Fibroblast of skin of left quadriceps (primary cell): ENCODE results near the gene UST.
"Not testable (repeated sequence)": the region's sequence is repeated elsewhere in the genome, so short reads cannot be mapped to it uniquely, and the experiment has no call there.

Source experiments
- DNase-seq, 2 experiments: peaks; one replicate each; pipeline ENCODE4 v3.0.0-alpha.2; 2013; ENCODE audit warnings: low read depth in 2 of 2

The UST gene

DNA sequence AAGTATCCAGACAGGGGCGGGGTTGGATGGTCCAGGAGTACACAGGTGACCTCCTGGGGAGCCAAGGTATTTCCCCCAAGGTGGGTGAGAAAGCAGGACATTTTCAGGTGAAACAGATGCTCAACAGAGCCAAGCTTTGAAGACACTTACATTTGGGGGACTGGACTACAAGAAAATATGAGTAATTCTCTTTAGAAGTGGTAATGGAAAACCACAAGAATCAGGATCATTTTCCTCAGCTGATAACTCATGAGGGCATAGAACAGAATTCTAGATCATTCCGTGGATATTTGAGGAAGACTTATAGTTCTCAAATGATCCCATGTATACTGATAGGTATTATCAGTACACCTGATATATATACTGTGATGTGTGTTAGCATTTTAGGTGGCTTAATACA, 89.9 kb downstream of the UST start:
- DNase-seq, result no peak

- DNase-seq, result no peak
Measured at GRCh38 chr6:148837941-148838340, 91.1 kb downstream of the UST start.

DNA sequence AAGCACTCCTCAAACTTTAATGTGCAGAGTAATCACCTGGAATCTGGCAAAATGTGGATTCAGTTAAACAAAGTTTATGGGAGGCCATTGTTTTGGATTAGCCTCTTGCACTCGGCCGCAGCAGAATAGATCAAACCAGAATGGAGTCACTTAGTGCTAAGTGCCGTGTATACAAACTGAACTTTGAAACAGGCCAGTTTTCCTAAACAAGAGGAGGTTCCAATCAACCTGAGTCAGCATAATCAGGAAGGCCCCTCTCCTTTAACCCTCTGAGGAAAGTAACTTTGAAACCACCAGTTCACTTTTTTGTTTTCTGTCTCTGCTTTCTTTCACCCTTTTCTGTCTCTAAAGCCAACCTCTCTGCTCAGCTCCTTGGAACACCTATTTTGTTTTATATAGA, 92.2 kb downstream of the UST start:
- DNase-seq, result no peak

DNA sequence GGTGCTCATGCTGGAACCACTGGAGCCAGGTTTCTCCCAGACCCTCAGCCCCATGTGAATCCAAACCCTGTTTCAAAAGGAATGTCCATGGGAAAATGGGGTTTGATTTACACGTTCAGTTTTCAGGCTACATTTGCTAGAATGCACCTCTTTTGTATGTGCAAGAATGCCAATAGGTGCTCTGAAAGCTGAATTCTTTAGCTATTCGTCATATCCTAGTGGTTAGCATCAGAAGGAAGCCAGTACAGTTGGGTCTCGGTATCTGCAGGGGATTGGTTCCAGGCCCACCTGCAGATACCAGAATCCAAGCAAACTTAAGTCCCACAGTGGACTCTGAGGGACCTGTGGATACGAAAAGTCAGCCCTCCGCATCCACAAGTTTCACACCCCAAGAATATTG, 93.4 kb downstream of the UST start:
- no peak for DNase-seq

GRCh38 chr6:148842296-148843019, 95.6 kb downstream of the UST start:
- DNase-seq, result no peak

GRCh38 chr6:148845464-148845863, 98.6 kb downstream of the UST start:
- no peak for DNase-seq

DNA sequence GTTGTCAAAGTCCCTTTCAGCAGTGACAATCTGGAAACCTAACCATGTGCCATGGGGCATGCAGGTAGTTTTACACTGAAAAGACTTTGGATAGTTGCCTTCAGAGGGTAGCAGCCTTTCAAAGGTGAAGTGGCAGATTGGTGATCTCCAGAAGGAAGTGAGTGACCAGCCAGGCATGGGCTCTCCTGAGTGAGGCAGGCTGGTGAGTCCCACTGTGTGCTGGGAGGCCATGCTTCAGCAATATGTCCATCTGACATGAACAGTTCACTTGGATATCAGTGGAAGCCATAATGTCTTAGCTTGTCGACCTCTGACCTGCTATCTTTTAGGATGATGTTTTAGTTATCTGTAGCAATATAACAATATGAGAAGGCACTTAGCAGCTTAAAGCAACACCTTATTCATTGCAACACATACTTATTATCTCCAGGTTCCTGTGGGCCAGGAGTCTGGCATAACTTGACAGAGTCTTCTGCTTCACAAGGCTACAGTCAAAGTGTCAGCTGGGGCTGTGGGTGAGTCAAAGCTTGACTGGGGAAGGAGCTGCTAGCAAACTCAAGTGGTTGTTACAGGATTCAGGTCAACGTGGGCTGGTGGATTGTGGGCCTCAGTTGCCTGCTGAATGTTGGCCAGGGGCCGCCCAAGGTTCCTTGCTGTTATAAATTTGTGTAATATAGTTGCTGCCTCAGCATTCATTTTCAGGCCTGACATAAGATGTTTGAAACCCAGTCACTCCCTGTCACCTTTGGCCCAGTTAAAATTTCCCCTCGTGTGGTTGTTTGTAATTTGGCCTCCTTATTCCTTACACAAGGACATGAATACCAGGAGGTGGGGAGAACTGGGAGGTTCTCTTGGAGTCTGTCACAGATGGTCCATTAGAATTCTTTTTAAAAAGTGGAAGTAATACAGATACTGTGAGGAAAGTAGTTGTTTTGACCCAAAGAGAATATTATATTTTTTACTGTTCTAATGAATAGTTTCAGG, 100.2 kb downstream of the UST start:
- no peak for DNase-seq

- DNase-seq, result no peak
Measured at GRCh38 chr6:148848915-148849314, 102.1 kb downstream of the UST start.

DNA sequence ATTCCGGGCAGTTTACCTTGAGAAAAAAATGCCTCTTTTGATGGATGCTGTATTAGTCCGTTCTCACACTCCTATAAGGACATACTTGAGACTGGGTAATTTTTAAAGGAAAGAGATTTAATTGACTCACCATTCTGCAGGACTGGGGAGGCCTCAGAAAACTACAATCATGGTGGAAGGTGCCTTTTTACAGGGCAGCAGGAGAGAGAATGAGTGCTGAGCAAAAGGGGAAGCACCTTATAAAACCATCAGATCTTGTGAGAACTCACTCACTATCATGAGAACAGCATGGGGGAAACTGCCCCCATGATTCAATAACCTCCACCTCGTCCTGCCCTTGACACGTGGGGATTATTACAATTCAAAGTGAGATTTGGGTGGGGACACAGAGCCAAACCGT, 102.6 kb downstream of the UST start:
- not testable (repeated sequence) for DNase-seq

DNA sequence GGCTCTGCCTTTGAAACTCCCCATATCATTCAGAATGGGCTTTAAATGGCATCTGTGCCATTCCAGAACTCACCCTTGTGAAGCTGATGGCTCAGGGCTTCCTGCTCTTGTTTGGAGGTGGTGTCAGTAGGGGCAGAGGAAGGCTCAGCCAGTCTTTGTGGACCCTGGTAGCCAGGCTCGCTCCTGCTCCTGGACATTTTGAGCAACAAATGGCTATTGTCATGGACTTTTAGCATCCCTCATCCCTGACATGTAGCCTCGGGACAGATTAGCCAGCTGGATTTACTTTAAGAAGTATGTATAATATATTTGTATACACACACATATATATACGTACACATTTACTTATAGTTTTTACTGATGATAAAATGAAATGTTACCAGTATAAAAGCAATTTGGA, 104.1 kb downstream of the UST start:
- no peak for DNase-seq

- DNase-seq, result no peak
Measured at GRCh38 chr6:148851683-148852556, 105.1 kb downstream of the UST start.

GRCh38 chr6:148852688-148853087, 105.9 kb downstream of the UST start:
- DNase-seq, result no peak

DNA sequence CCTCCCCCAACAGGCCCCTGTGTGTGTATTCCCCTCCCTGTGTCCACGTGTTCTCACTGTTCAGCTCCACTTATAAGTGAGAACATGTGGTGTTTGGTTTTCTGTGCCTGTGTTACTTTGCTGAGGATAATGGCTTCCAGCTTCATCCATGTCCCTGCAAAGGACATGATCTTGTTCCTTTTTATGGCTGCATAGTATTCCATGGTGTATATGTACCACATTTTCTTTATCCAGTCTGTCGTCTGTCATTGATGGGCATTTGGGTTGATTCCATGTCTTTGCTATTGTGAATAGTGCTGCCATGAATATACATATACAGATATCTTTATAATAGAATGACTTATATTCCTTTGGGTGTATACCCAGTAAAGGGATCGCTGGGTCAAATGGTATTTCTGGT, 106.3 kb downstream of the UST start:
- not testable (repeated sequence) for DNase-seq

DNA sequence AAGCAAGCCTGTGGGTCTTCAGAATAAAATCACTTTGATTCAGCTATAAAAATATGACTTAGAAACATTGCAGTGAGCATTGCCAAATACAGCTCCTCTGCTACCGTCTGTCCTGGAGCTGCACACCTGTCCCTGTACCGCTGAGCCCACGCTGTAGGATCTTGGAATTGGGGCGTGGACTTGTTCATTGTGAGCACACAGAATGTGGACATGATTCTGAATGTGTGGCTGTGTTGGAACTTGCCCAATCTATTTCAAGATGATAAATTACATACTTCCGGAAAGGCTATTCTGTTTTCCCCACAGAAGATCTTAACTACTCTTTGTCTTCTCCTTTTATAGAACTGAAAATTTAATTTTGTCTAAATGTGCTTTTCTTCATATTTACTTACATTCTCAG, 107.3 kb downstream of the UST start:
- no peak for DNase-seq

- no peak for DNase-seq
Measured at GRCh38 chr6:148854992-148855391, 108.2 kb downstream of the UST start.

DNA sequence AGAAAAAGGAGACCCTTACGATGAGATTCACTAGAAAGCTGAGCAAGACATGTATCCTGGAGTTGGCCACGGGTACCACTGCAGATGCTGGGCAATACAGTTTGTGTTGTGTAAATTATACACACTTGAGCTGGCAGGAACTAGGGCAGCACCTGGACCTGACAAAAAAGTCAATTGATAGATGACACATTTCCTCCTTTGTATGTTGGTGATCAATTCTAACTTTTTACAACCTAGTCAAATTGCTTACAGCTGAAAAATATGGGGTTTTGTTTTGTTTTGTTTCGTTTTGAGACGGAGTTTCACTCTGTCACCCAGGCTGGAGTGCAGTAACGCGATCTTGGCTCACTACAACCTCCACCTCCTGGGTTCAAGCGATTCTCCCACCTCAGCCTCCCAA, 108.9 kb downstream of the UST start:
- DNase-seq, result no peak

DNA sequence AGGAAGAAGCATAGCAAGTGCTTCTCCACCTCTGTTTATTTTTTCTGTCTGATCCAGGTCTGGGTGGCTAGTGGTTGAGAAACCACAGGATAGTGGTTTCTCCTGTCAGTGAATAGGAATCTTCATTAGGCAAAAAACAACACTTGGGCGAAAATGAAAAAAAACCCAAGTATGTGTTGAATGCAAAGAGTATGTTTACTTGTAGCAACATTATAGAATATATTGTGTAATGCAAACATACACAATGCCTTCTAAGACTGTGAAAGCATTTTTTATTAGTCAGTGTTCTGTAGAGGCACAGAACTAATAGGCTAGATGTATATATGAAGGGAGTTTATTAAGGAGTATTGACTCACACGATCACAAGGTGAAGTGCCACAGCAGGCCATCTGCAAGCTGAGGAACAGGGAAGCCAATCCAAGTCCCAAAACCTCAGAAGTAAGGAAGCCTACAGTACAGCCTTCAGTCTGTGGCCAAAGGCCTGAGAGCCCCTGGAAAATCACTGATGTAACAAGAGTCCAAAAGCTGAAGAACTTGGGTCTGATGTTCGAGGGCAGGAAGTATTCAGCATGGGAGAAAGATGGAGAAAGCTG, 111.1 kb downstream of the UST start:
- peak; percentile 93 to 94 for DNase-seq

GRCh38 chr6:148864132-148864531, 117.3 kb downstream of the UST start:
- DNase-seq, result not testable (repeated sequence)

DNA sequence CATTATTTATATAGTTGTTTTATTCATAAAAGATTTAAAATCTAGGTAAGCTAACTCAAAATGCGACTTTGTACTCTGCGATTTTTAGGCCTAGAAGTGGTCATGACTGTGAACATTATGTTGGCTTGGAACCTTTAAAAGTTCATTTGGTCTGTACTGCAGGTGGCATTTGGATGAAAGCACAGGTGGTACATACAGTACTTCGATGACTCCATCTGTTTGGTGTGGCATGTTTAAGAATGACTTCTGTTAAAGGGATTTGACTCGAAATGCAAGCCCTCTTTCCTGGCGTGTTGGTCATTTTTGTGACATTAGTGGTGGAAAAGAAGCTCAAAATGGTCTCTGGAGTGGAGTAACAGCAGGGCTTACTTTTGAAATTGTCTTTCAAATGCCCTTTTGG, 118.1 kb downstream of the UST start:
- no peak for DNase-seq

DNA sequence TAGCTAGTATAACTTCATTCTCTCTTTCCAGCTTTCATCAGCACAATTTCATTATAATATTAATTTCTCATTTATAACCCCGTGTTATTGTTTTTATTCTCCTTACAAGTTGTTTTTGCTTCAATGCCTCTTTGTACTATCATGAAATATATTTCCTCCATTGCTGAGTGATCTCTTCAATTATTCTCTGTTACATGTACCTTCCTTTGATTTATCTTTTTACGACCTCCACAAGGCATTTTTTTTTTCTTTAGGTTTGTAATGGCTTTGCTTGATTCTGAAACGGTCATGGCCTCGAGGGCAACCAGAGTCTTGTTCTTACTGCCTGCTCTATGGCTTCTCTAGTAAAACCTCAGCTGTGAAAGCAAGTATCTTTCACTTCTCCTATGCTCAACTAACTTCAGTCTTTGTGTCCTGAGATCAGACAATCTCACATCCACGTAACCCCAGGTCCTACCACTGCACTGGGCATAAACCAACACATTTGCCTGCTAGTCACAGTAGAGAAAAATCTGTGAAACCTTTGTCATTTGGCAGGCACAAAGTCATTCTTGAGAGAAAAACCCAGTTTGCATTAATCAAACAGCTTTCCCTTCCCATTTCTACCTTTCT, 119.9 kb downstream of the UST start:
- DNase-seq, result no peak

GRCh38 chr6:148867862-148868261, 121.0 kb downstream of the UST start:
- no peak for DNase-seq
